WERI-Rb-1 (cell line): ENCODE measurements around the gene TAF4.

Experiments used
- DNase-seq: peaks from one replicate; pipeline ENCODE4 v3.0.0-alpha.2; 2020
- H3K27ac ChIP-seq: fragments of 250-450 bp; sonication (Bioruptor Pico); 2 replicates; pipeline ENCODE4 v1.5.1; 2020; ENCODE audit warnings: mild to moderate bottlenecking, moderate library complexity
- H3K27me3 ChIP-seq: fragments of 250-450 bp; sonication (Bioruptor Pico); 2 replicates; pipeline ENCODE4 v1.5.1; 2021; ENCODE audit warnings: mild to moderate bottlenecking, low read depth, moderate library complexity; ENCODE audit not compliant: insufficient read depth, severe bottlenecking
- H3K36me3 ChIP-seq: fragments of 250-450 bp; sonication (Bioruptor Pico); 2 replicates; pipeline ENCODE4 v1.5.1; 2020; ENCODE audit warnings: mild to moderate bottlenecking, moderate library complexity
- H3K4me3 ChIP-seq: 2 replicates; pipeline ENCODE4 v1.5.1; 2011; ENCODE audit warnings: low read depth, mild to moderate bottlenecking, control low read depth, low read length
- H3K9me3 ChIP-seq: fragments of 250-450 bp; sonication (Bioruptor Pico); 2 replicates; pipeline ENCODE4 v1.5.1; 2021; ENCODE audit warnings: mild to moderate bottlenecking, moderate library complexity; ENCODE audit not compliant: severe bottlenecking
- CTCF ChIP-seq: IDR thresholded peaks from 2 replicates; pipeline ENCODE4 v1.5.1; 2011; ENCODE audit warnings: low read depth, mild to moderate bottlenecking, control low read depth, inconsistent platforms, low read length

Gene TAF4

DNA sequence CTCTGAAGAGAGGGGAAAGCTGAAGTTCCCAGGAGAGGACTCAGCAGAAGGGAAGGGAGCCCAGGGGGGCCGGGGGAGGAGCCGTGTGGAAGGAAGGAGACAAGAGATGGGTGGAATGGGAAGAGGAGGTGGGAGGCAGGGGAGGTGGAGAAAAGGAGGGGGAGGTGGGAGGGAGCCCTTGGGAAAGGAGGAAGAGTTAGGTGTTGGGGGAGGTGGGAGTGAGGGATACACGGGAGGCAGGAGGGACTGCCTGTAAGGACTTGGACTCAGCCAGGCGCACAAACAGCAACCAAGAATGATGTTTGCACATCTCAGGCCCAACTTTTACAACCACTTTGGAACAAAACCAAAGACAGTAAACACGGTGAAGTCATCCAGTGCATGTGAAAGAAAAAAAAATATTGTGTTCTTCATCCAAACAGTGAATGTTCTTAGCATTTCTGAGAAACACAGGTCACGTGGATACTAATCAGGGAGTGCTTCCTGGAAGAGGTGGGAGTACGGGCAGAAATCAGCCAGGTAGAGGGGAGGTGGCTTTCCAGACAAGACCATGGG, 39.2 kb upstream of the TAF4 start:
- H3K36me3 ChIP-seq: no peaks in the 10 kb centered on the region
- H3K4me3 ChIP-seq: no peak overlapping the region
- no peak overlapping the region for H3K27ac ChIP-seq
- no peak for TF ChIP-seq CTCF
- no peaks in the 10 kb centered on the region for H3K27me3 ChIP-seq
- peaks cover 28% of the 10 kb centered on the region for H3K9me3 ChIP-seq
- DNase-seq: no peak

DNA sequence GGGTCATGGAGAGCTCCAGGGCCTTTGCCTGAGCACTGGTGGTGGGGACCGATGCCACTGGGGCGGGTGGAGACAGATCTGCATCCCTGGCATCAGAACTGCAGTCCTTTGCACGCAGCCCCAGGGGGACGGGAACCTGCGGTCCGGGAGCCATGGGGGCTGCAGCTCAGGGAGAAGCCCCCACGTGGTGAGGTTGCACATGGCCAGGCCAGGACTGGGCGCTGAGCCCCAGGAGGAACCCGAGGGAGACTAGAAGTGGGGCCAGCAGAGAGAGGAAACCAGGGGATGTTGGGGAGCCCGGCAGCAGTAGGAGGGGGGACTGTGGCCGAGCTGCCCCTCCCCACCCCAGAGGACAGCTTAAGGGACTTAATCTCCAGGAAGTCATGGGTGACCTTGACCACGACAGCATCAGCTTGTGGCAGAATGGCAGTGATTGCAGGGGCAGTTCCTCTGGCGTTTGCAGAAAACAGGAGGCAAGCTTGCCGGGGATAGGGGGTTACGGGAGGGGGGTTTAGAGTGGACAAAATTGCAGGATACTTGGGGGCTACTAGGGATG, 38.6 kb upstream of the TAF4 start:
- TF ChIP-seq CTCF: no peak
- no peak overlapping the region for H3K4me3 ChIP-seq
- peaks cover 24% of the 10 kb centered on the region for H3K9me3 ChIP-seq
- peak overlapping the region; percentile 26; the same call in 1 of the 2 replicates for H3K27ac ChIP-seq
- no peaks in the 10 kb centered on the region for H3K36me3 ChIP-seq
- DNase-seq: peak; percentile 55
- no peaks in the 10 kb centered on the region for H3K27me3 ChIP-seq

GRCh38 chr20:62103508-62104233, 38.0 kb upstream of the TAF4 start:
- Histone ChIP-seq H3K27ac (peak overlapping the region; percentile 26; the same call in 1 of the 2 replicates), H3K9me3 (peaks cover 18% of the 10 kb centered on the region), H3K4me3 (no peak overlapping the region), H3K27me3 (no peaks in the 10 kb centered on the region), H3K36me3 (no peaks in the 10 kb centered on the region)
- TF ChIP-seq CTCF: no peak
- DNase-seq: no peak

DNA sequence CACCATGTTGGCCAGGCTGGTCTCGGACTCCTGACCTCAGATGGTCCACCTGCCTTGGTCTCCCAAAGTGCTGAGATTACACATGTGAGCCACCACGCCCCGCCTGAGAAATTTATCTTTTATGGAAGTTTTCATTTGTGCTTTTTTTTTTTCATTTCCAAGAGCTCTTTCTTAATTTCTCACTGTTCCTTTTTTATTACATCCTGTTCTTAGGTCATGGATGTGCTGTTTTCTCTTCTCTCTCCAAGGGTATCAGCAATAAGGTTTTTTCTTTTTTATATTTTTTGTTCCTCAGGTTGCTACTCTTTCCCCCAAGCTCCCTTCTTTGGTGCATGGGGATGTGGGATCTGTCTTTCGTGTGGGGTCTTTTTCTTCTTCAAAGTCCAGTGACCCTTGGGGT, 35.4 kb upstream of the TAF4 start:
- DNase-seq: no peak

GRCh38 chr20:62097881-62098407, 32.3 kb upstream of the TAF4 start:
- Histone ChIP-seq H3K27ac (no peak overlapping the region), H3K4me3 (no peak overlapping the region), H3K36me3 (no peaks in the 10 kb centered on the region), H3K27me3 (no peaks in the 10 kb centered on the region), H3K9me3 (no peaks in the 10 kb centered on the region)
- no peak for DNase-seq
- TF ChIP-seq CTCF: no peak

More for the DNA sequence above, 35.4 kb upstream of the TAF4 start:
- Histone ChIP-seq H3K4me3 (no peak overlapping the region), H3K27me3 (no peaks in the 10 kb centered on the region), H3K27ac (no peak overlapping the region), H3K9me3 (peaks cover under 1% of the 10 kb centered on the region), H3K36me3 (no peaks in the 10 kb centered on the region)
- no peak for TF ChIP-seq CTCF
